OCI-LY1 (cell line): ENCODE measurements around the gene CDH22.

Experiments
- H2AFZ ChIP-seq: fragments of 200-600 bp; sonication (generic), shearing (Covaris generic); 2 replicates; pipeline ENCODE4 v1.6.0; 2014; ENCODE audit warnings: antibody characterized with exemption, mild to moderate bottlenecking, low read length
- H3F3A ChIP-seq: fragments of 200-600 bp; sonication (generic), shearing (Covaris generic); 2 replicates; pipeline ENCODE4 v1.6.0; 2014; ENCODE audit warnings: mild to moderate bottlenecking, antibody characterized with exemption, low read length, moderate library complexity; ENCODE audit not compliant: insufficient read depth
- H3K27ac ChIP-seq: fragments of 200-600 bp; sonication (generic); 2 replicates; pipeline ENCODE4 v1.5.1; 2014; ENCODE audit warnings: low read length, mixed run types, mild to moderate bottlenecking, low read depth; ENCODE audit not compliant: poor library complexity, severe bottlenecking
- H3K27me3 ChIP-seq: fragments of 200-600 bp; sonication (generic); 2 replicates; pipeline ENCODE4 v1.6.0; 2014; ENCODE audit warnings: antibody characterized with exemption, mild to moderate bottlenecking, low read length, moderate library complexity; ENCODE audit not compliant: insufficient read depth
- H3K36me3 ChIP-seq: fragments of 200-600 bp; sonication (generic); 2 replicates; pipeline ENCODE4 v1.6.1; 2014; ENCODE audit warnings: mild to moderate bottlenecking, antibody characterized with exemption, low read length, moderate library complexity, mixed read lengths; ENCODE audit not compliant: insufficient read depth
- H3K4me1 ChIP-seq: fragments of 200-600 bp; sonication (generic); 2 replicates; pipeline ENCODE4 v1.5.1; 2014; ENCODE audit warnings: mild to moderate bottlenecking, low read length, moderate library complexity; ENCODE audit not compliant: insufficient read depth, severe bottlenecking
- H3K4me2 ChIP-seq: fragments of 200-600 bp; sonication (generic), shearing (Covaris generic); 2 replicates; pipeline ENCODE4 v1.6.1; 2014; ENCODE audit warnings: low read length
- H3K4me3 ChIP-seq: fragments of 200-600 bp; sonication (generic); 2 replicates; pipeline ENCODE4 v1.5.1; 2014; ENCODE audit warnings: low read length, low read depth, mild to moderate bottlenecking, mixed read lengths; ENCODE audit not compliant: poor library complexity, severe bottlenecking
- H3K79me2 ChIP-seq: fragments of 200-600 bp; shearing (Covaris generic); 2 replicates; pipeline ENCODE4 v1.6.1; 2016; ENCODE audit warnings: mixed run types, low read length, mixed read lengths; ENCODE audit not compliant: insufficient read depth
- H3K9ac ChIP-seq: fragments of 200-600 bp; sonication (generic), shearing (Covaris generic); 2 replicates; pipeline ENCODE4 v1.6.1; 2014; ENCODE audit warnings: mild to moderate bottlenecking, low read length, mixed read lengths
- H3K9me2 ChIP-seq: fragments of 200-600 bp; sonication (generic), shearing (Covaris generic); 2 replicates; pipeline ENCODE4 v1.6.1; 2014; ENCODE audit warnings: low read depth, mild to moderate bottlenecking, low read length, mixed read lengths
- H3K9me3 ChIP-seq: fragments of 200-600 bp; shearing (Covaris generic); 2 replicates; pipeline ENCODE4 v1.6.1; 2014; ENCODE audit warnings: low read length, mixed read lengths
- H4K20me1 ChIP-seq: fragments of 200-600 bp; sonication (generic), shearing (Covaris generic); 2 replicates; pipeline ENCODE4 v1.6.0; 2016; ENCODE audit warnings: mild to moderate bottlenecking, low read length; ENCODE audit not compliant: insufficient read depth
- CTCF ChIP-seq: fragments of 200-600 bp; sonication (generic), shearing (Covaris generic); IDR thresholded peaks from 2 replicates; pipeline ENCODE4 v1.5.1; 2017; ENCODE audit warnings: mild to moderate bottlenecking, antibody characterized with exemption, low read length, moderate library complexity, mixed read lengths
- EZH2 ChIP-seq: fragments of 200-600 bp; sonication (generic), shearing (Covaris generic); IDR thresholded peaks from 2 replicates; pipeline ENCODE4 v1.8.0; 2017; ENCODE audit warnings: borderline replicate concordance, mixed run types, mild to moderate bottlenecking, antibody characterized with exemption, low read length, moderate library complexity, mixed read lengths

Gene CDH22

GRCh38 chr20:46330831-46331371 is 22.6 kb upstream of the CDH22 start:
- Histone ChIP-seq H3K9me2 (no peaks in the 10 kb centered on the region), H3K4me3 (no peak overlapping the region), H3F3A (no peaks in the 10 kb centered on the region), H3K27ac (no peak overlapping the region), H3K79me2 (no peaks in the 10 kb centered on the region), H3K4me2 (no peak overlapping the region), H4K20me1 (no peaks in the 10 kb centered on the region), H3K9ac (no peak overlapping the region), H3K27me3 (no peaks in the 10 kb centered on the region), H3K4me1 (no peaks in the 10 kb centered on the region), H3K36me3 (no peaks in the 10 kb centered on the region), H3K9me3 (no peaks in the 10 kb centered on the region), H2AFZ (no peak overlapping the region)
- no peak for TF ChIP-seq CTCF
- no peak for TF ChIP-seq EZH2

DNA sequence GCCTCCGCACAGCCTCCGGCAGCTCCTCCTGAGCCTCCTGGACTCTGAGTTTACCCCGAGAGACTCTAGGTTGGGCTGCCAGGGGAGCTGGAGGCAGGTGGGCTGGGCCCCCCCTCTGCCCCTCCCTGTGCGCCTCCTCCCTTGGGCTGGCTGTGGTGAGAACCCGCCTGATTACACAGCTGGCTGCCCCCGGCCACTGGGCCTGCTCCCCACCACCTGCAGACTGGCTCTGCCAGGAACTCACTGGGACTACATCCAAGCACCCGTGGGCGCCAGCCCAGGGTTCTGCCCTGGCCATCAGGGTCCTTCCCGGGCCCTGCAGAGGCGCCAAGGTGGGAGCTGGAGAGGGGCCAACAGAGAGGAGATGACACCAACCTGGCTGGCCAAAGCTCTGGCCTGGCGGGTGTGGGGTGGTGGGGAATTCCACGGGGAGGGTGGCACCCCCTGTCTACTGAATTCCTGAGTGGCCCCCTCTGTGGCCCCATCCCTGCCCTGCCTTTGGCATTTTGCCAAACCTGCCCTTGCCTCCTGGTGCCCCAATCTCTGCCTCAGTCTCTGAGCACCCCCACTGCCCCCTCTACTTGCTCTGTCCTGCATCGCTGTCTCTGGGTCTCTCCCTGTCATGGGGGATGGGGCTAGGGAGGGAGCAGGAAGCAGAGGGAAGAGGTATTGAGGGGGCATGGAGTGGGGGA is 21.9 kb upstream of the CDH22 start:
- no peaks in the 10 kb centered on the region for H3K27me3 ChIP-seq
- no peak overlapping the region for H3K4me2 ChIP-seq
- H3K9me3 ChIP-seq: no peaks in the 10 kb centered on the region
- H3K36me3 ChIP-seq: no peaks in the 10 kb centered on the region
- no peak overlapping the region for H3K27ac ChIP-seq
- H3K79me2 ChIP-seq: no peaks in the 10 kb centered on the region
- no peaks in the 10 kb centered on the region for H4K20me1 ChIP-seq
- H3K9ac ChIP-seq: no peak overlapping the region
- H2AFZ ChIP-seq: no peak overlapping the region
- H3K4me3 ChIP-seq: no peak overlapping the region
- no peaks in the 10 kb centered on the region for H3K4me1 ChIP-seq
- no peaks in the 10 kb centered on the region for H3F3A ChIP-seq
- no peaks in the 10 kb centered on the region for H3K9me2 ChIP-seq
- TF ChIP-seq EZH2: no peak
- no peak for TF ChIP-seq CTCF

- no peaks in the 10 kb centered on the region for H3K36me3 ChIP-seq
- no peak overlapping the region for H3K4me2 ChIP-seq
- no peak overlapping the region for H3K9ac ChIP-seq
- H4K20me1 ChIP-seq: no peaks in the 10 kb centered on the region
- H3K79me2 ChIP-seq: no peaks in the 10 kb centered on the region
- no peak overlapping the region for H3K4me3 ChIP-seq
- TF ChIP-seq EZH2: no peak
- H2AFZ ChIP-seq: no peak overlapping the region
- H3K9me3 ChIP-seq: no peaks in the 10 kb centered on the region
- no peaks in the 10 kb centered on the region for H3K9me2 ChIP-seq
- H3K27me3 ChIP-seq: no peaks in the 10 kb centered on the region; the same call in 1 of the 2 replicates
- H3F3A ChIP-seq: no peaks in the 10 kb centered on the region
- H3K4me1 ChIP-seq: no peaks in the 10 kb centered on the region
- no peak overlapping the region for H3K27ac ChIP-seq
These were observed 20.0 kb upstream of the CDH22 start for GRCh38 chr20:46328200-46328882.
